ENCODE results near the gene HIPK3. TPM values are rescaled to one million over a fixed set of nuclear protein-coding genes. Genes with fewer than 3 reads are reported as not detected.
"Not testable (repeated sequence)": the region's sequence is repeated elsewhere in the genome, so short reads cannot be mapped to it uniquely, and the experiment has no call there.

HIPK3 gene
- 478 TPM for total RNA-seq

DNA sequence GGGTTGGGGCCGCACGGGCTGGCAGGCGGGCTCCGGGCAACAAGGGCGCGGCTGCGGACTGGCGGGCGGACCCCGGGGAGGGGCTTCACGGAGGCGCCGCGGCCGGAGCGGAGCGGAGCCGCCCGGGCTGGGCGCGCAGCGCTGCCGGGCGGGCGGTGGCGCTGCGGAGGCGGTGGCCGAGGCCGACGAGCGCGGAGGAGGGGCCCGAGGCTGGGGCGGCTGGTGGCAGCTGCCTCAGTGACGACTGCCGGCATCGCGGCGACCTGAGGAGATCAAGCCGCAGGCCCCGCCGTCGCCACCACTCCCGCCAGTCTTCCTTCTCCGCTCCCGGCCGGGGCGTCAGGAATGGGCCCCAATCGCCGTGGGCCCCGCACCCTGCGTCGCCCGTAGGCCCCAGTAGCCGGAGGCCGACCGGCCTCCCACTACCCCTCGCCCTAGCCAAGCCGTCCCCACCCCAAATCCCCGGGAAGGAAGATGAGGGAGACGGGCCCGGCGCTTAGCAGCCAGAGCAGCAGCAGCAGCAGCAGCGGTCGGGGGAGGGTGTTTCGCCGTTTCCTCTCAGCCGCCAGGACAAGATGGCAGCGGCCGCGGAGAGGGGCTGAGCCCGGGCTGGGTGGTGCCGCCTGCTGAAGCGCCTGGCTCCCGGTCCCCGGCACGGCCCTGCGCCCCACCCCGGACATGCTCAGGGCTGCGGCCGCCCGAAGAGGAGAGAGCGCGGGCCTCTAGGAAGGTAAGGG is at the start of gene HIPK3:
TSS of gene HIPK3 (plus strand) at position 222 of the 737 bp plus-strand sequence.
- peak within 1 kb of the TSS; percentile 77 to 94 (median 93) for H3K4me3 ChIP-seq (ENCODE audit: low read length in 3 of 3)
- H3K9ac ChIP-seq (ENCODE audit: low read depth in 1 of 3, low read length in 3 of 3): peak within 1 kb of the TSS; percentile 98 to 100 (median 99)
- H3K4me1 ChIP-seq (ENCODE audit: control insufficient read depth in 3 of 3, insufficient read depth in 3 of 3, low read length in 3 of 3): peaks cover 4 to 17% (median 13%) of the 10 kb centered on the region in 3 donors
- no peaks in the 10 kb centered on the region for H3K27me3 ChIP-seq (ENCODE audit: control insufficient read depth in 3 of 3, insufficient read depth in 3 of 3, low read length in 3 of 3)
- no peaks in the 10 kb centered on the region for H3K9me3 ChIP-seq (ENCODE audit: control insufficient read depth in 3 of 3, low read length in 3 of 3)
- no peaks in the 10 kb centered on the region for H3K36me3 ChIP-seq (ENCODE audit: control insufficient read depth in 3 of 3, insufficient read depth in 3 of 3, low read length in 3 of 3)
- H3K27ac ChIP-seq (ENCODE audit: low read depth, low read length): peak within 1 kb of the TSS; percentile 100

GRCh38 chr11:33207408-33207985 is 49.7 kb upstream of the HIPK3 start:
- H3K27me3 ChIP-seq (ENCODE audit: control insufficient read depth in 3 of 3, insufficient read depth in 3 of 3, low read length in 3 of 3): no peaks in the 10 kb centered on the region
- H3K9me3 ChIP-seq (ENCODE audit: control insufficient read depth in 3 of 3, low read length in 3 of 3): no peaks in the 10 kb centered on the region
- H3K4me1 ChIP-seq (ENCODE audit: control insufficient read depth in 3 of 3, insufficient read depth in 3 of 3, low read length in 3 of 3): peaks cover 0 to 3% (median 0%) of the 10 kb centered on the region in 3 donors
- H3K4me3 ChIP-seq (ENCODE audit: low read length in 3 of 3): no peak overlapping the region
- no peak overlapping the region for H3K9ac ChIP-seq (ENCODE audit: low read depth in 1 of 3, low read length in 3 of 3)
- H3K36me3 ChIP-seq (ENCODE audit: control insufficient read depth in 3 of 3, insufficient read depth in 3 of 3, low read length in 3 of 3): no peaks in the 10 kb centered on the region
- no peak overlapping the region for H3K27ac ChIP-seq (ENCODE audit: low read depth, low read length)

DNA sequence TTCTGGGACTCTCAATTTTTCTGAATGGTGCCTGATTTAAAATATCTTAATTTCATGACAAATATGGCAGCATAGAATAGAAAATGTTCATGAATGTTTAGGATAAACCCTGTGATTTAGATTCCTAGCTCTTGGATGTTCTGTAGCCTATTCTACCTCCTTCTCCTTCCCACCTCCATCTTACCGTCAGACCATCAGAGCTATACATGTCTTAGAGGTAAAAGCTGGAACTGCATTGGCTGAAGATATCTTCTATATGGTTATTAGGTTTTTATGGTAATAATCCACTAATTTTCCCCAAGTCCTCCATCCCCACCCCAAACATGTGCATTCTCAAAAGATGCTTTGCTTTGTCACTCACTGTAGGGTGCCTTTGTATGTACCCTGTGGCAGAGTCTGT is 49.0 kb upstream of the HIPK3 start:
- Histone ChIP-seq H3K36me3 (ENCODE audit: control insufficient read depth in 3 of 3, insufficient read depth in 3 of 3, low read length in 3 of 3) (no peaks in the 10 kb centered on the region), H3K27ac (ENCODE audit: low read depth, low read length) (no peak overlapping the region), H3K4me1 (ENCODE audit: control insufficient read depth in 3 of 3, insufficient read depth in 3 of 3, low read length in 3 of 3) (peaks cover 0 to 3% (median 0%) of the 10 kb centered on the region in 3 donors), H3K4me3 (ENCODE audit: low read length in 3 of 3) (no peak overlapping the region), H3K9ac (ENCODE audit: low read depth in 1 of 3, low read length in 3 of 3) (no peak overlapping the region), H3K9me3 (ENCODE audit: control insufficient read depth in 3 of 3, low read length in 3 of 3) (no peaks in the 10 kb centered on the region), H3K27me3 (ENCODE audit: control insufficient read depth in 3 of 3, insufficient read depth in 3 of 3, low read length in 3 of 3) (no peaks in the 10 kb centered on the region)

- H3K4me3 ChIP-seq (ENCODE audit: low read length in 3 of 3): no peak overlapping the region
- H3K27me3 ChIP-seq (ENCODE audit: control insufficient read depth in 3 of 3, insufficient read depth in 3 of 3, low read length in 3 of 3): no peaks in the 10 kb centered on the region
- H3K9me3 ChIP-seq (ENCODE audit: control insufficient read depth in 3 of 3, low read length in 3 of 3): no peaks in the 10 kb centered on the region
- H3K4me1 ChIP-seq (ENCODE audit: control insufficient read depth in 3 of 3, insufficient read depth in 3 of 3, low read length in 3 of 3): peaks cover 0 to 3% (median 0%) of the 10 kb centered on the region in 3 donors
- H3K27ac ChIP-seq (ENCODE audit: low read depth, low read length): no peak overlapping the region
- no peaks in the 10 kb centered on the region for H3K36me3 ChIP-seq (ENCODE audit: control insufficient read depth in 3 of 3, insufficient read depth in 3 of 3, low read length in 3 of 3)
- H3K9ac ChIP-seq (ENCODE audit: low read depth in 1 of 3, low read length in 3 of 3): no peak overlapping the region
Measured at GRCh38 chr11:33211153-33211552, 46.0 kb upstream of the HIPK3 start.

- no peak overlapping the region for H3K27ac ChIP-seq (ENCODE audit: low read depth, low read length)
- H3K4me1 ChIP-seq (ENCODE audit: control insufficient read depth in 3 of 3, insufficient read depth in 3 of 3, low read length in 3 of 3): peaks cover 0 to 3% (median 0%) of the 10 kb centered on the region in 3 donors
- no peaks in the 10 kb centered on the region for H3K9me3 ChIP-seq (ENCODE audit: control insufficient read depth in 3 of 3, low read length in 3 of 3)
- H3K27me3 ChIP-seq (ENCODE audit: control insufficient read depth in 3 of 3, insufficient read depth in 3 of 3, low read length in 3 of 3): no peaks in the 10 kb centered on the region
- no peak overlapping the region for H3K4me3 ChIP-seq (ENCODE audit: low read length in 3 of 3)
- H3K9ac ChIP-seq (ENCODE audit: low read depth in 1 of 3, low read length in 3 of 3): no peak overlapping the region
- no peaks in the 10 kb centered on the region for H3K36me3 ChIP-seq (ENCODE audit: control insufficient read depth in 3 of 3, insufficient read depth in 3 of 3, low read length in 3 of 3)
Measured at GRCh38 chr11:33211580-33211979, 45.6 kb upstream of the HIPK3 start.

GRCh38 chr11:33214187-33214586 is 43.0 kb upstream of the HIPK3 start:
- no peaks in the 10 kb centered on the region for H3K9me3 ChIP-seq (ENCODE audit: control insufficient read depth in 3 of 3, low read length in 3 of 3)
- H3K4me1 ChIP-seq (ENCODE audit: control insufficient read depth in 3 of 3, insufficient read depth in 3 of 3, low read length in 3 of 3): no peaks in the 10 kb centered on the region
- H3K4me3 ChIP-seq (ENCODE audit: low read length in 3 of 3): no peak overlapping the region
- no peaks in the 10 kb centered on the region for H3K36me3 ChIP-seq (ENCODE audit: control insufficient read depth in 3 of 3, insufficient read depth in 3 of 3, low read length in 3 of 3)
- H3K9ac ChIP-seq (ENCODE audit: low read depth in 1 of 3, low read length in 3 of 3): no peak overlapping the region
- no peak overlapping the region for H3K27ac ChIP-seq (ENCODE audit: low read depth, low read length)
- H3K27me3 ChIP-seq (ENCODE audit: control insufficient read depth in 3 of 3, insufficient read depth in 3 of 3, low read length in 3 of 3): no peaks in the 10 kb centered on the region

GRCh38 chr11:33214767-33215166 is 42.4 kb upstream of the HIPK3 start:
- Histone ChIP-seq H3K4me3 (ENCODE audit: low read length in 3 of 3) (no peak overlapping the region), H3K27ac (ENCODE audit: low read depth, low read length) (no peak overlapping the region)

DNA sequence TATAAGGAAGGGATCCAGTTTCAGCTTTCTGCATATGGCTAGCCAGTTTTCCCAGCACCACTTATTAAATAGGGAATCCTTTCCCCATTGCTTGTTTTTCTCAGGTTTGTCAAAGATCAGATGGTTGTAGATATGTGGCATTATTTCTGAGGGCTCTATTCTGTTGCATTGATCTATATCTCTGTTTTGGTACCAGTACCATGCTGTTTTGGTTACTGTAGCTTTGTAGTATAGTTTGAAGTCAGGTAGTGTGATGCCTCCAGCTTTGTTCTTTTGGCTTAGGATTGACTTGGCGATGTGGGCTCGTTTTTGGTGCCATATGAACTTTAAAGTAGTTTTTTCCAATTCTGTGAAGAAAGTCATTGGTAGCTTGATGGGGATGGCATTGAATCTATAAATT is 40.5 kb upstream of the HIPK3 start:
- H3K9ac ChIP-seq (ENCODE audit: low read depth in 1 of 3, low read length in 3 of 3); H3K36me3 ChIP-seq (ENCODE audit: control insufficient read depth in 3 of 3, insufficient read depth in 3 of 3, low read length in 3 of 3); H3K4me3 ChIP-seq (ENCODE audit: low read length in 3 of 3); H3K27me3 ChIP-seq (ENCODE audit: control insufficient read depth in 3 of 3, insufficient read depth in 3 of 3, low read length in 3 of 3); H3K9me3 ChIP-seq (ENCODE audit: control insufficient read depth in 3 of 3, low read length in 3 of 3); H3K4me1 ChIP-seq (ENCODE audit: control insufficient read depth in 3 of 3, insufficient read depth in 3 of 3, low read length in 3 of 3); H3K27ac ChIP-seq (ENCODE audit: low read depth, low read length): not testable (repeated sequence)

More at GRCh38 chr11:33214767-33215166, 42.4 kb upstream of the HIPK3 start:
- no peaks in the 10 kb centered on the region for H3K36me3 ChIP-seq (ENCODE audit: control insufficient read depth in 3 of 3, insufficient read depth in 3 of 3, low read length in 3 of 3)
- no peak overlapping the region for H3K9ac ChIP-seq (ENCODE audit: low read depth in 1 of 3, low read length in 3 of 3)
- H3K4me1 ChIP-seq (ENCODE audit: control insufficient read depth in 3 of 3, insufficient read depth in 3 of 3, low read length in 3 of 3): no peaks in the 10 kb centered on the region
- no peaks in the 10 kb centered on the region for H3K9me3 ChIP-seq (ENCODE audit: control insufficient read depth in 3 of 3, low read length in 3 of 3)
- no peaks in the 10 kb centered on the region for H3K27me3 ChIP-seq (ENCODE audit: control insufficient read depth in 3 of 3, insufficient read depth in 3 of 3, low read length in 3 of 3)

GRCh38 chr11:33222052-33222750 is 35.0 kb upstream of the HIPK3 start:
- no peak overlapping the region for H3K27ac ChIP-seq (ENCODE audit: low read depth, low read length)

DNA sequence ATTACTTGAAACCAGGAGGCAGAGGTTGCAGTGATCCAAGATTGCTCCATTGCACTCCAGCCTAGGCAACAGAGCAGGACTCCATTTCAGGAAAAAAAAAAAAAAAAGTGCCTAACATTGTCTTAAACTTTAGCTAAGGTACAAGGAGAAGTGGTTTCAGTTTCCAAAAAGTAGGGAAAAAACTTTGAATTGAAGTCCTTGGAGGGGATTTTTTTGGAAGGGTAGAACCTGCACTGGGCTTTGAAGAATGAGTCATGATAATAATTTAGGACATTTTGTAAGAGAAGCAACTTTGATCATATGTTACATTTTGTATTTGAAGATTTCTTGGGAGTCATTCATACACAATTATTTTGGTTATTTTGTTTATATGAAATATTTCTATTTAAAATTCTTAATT is 31.8 kb upstream of the HIPK3 start:
- no peaks in the 10 kb centered on the region for H3K9me3 ChIP-seq (ENCODE audit: control insufficient read depth in 3 of 3, low read length in 3 of 3)
- no peaks in the 10 kb centered on the region for H3K36me3 ChIP-seq (ENCODE audit: control insufficient read depth in 3 of 3, insufficient read depth in 3 of 3, low read length in 3 of 3)
- no peaks in the 10 kb centered on the region for H3K27me3 ChIP-seq (ENCODE audit: control insufficient read depth in 3 of 3, insufficient read depth in 3 of 3, low read length in 3 of 3)
- H3K27ac ChIP-seq (ENCODE audit: low read depth, low read length): no peak overlapping the region
- H3K4me3 ChIP-seq (ENCODE audit: low read length in 3 of 3): no peak overlapping the region
- H3K4me1 ChIP-seq (ENCODE audit: control insufficient read depth in 3 of 3, insufficient read depth in 3 of 3, low read length in 3 of 3): peaks cover 0 to 6% (median 0%) of the 10 kb centered on the region in 3 donors
- H3K9ac ChIP-seq (ENCODE audit: low read depth in 1 of 3, low read length in 3 of 3): no peak overlapping the region

More at GRCh38 chr11:33222052-33222750, 35.0 kb upstream of the HIPK3 start:
- H3K9me3 ChIP-seq (ENCODE audit: control insufficient read depth in 3 of 3, low read length in 3 of 3): no peaks in the 10 kb centered on the region
- no peak overlapping the region for H3K9ac ChIP-seq (ENCODE audit: low read depth in 1 of 3, low read length in 3 of 3)
- H3K4me1 ChIP-seq (ENCODE audit: control insufficient read depth in 3 of 3, insufficient read depth in 3 of 3, low read length in 3 of 3): no peaks in the 10 kb centered on the region
- no peak overlapping the region for H3K4me3 ChIP-seq (ENCODE audit: low read length in 3 of 3)
- H3K36me3 ChIP-seq (ENCODE audit: control insufficient read depth in 3 of 3, insufficient read depth in 3 of 3, low read length in 3 of 3): no peaks in the 10 kb centered on the region
- H3K27me3 ChIP-seq (ENCODE audit: control insufficient read depth in 3 of 3, insufficient read depth in 3 of 3, low read length in 3 of 3): no peaks in the 10 kb centered on the region

All from skeletal muscle tissue (tissue), 4 donors.